DOHH2 (cell line): Measurements from ENCODE around the gene CAPN15.

Experiments used
- CTCF ChIP-seq: fragments of 200-600 bp; sonication (generic); IDR thresholded peaks from one replicate; pipeline ENCODE4 v1.5.1; 2014; ENCODE audit warnings: antibody characterized with exemption, mild to moderate bottlenecking, low read depth, low read length; ENCODE audit not compliant: poor library complexity, severe bottlenecking
- EZH2phosphoT487 ChIP-seq: fragments of 200-600 bp; sonication (generic); IDR thresholded peaks from 2 replicates; pipeline ENCODE4 v1.6.1; 2017; ENCODE audit warnings: borderline replicate concordance, mild to moderate bottlenecking, antibody characterized with exemption, low read length, moderate library complexity, mixed read lengths

- TF ChIP-seq CTCF (no peak), EZH2phosphoT487 (no peak)
These were observed 26.8 kb upstream of the CAPN15 start for GRCh38 chr16:500709-501108.
